NOMO-1 treated with DMSO at 0.1 percent for 48 hours (cell line): ENCODE results near the gene GOLGA7B.
A peak's percentile ranks its signal among the peaks of the same experiment; 100 is the strongest.

Experiments
- DNase-seq: peaks from one replicate; lab custom pipeline; 2025; ENCODE audit not compliant: unreplicated experiment; lab: John Stamatoyannopoulos, UW

Gene GOLGA7B

GRCh38 chr10:97915346-97916131 is 65.9 kb downstream of the GOLGA7B start:
- DNase-seq: no peak

DNA sequence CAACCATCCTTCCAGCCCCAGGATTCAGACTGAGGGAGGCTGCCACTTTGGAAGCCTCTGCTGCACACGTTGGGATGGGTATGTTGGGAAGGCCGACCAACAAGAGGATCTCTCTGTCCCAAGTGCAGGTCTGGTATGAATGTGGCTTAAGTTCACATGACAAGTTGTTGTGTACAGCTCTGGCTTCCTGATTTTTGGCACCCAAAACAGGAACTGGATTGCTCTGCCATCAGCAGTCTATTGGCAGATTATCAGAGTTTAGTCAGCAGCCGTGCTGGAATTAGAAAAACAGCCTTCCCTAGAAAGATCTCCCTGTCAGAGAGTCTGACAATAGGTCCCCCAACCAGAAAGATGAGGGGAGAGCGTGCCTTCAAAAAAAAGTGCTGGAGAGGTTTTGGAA is 66.9 kb downstream of the GOLGA7B start:
- peak; percentile 20 for DNase-seq

DNA sequence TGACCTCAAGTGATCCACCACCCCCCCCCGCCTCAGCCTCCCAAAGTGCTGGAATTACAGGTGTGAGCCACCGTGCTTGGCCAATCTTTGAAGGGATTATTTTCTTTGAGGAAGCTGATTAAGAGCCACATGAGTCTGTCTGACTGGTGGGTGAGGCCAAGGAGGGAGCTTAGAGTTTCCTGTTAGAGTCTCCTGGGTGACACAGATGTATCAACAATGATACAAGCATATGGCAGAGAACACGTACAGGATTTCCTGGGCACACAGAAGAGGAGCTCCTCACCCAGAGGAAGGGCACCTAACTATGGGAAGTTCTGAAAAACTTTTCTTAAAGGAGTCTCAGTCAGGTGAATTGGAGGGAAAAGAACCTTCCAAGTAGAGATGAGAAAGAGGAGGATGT is 69.4 kb downstream of the GOLGA7B start:
- DNase-seq: no peak

- no peak for DNase-seq
These were observed 71.2 kb downstream of the GOLGA7B start for GRCh38 chr10:97920865-97921264.
